Measurements from ENCODE around the gene SIPA1L2.

DNA sequence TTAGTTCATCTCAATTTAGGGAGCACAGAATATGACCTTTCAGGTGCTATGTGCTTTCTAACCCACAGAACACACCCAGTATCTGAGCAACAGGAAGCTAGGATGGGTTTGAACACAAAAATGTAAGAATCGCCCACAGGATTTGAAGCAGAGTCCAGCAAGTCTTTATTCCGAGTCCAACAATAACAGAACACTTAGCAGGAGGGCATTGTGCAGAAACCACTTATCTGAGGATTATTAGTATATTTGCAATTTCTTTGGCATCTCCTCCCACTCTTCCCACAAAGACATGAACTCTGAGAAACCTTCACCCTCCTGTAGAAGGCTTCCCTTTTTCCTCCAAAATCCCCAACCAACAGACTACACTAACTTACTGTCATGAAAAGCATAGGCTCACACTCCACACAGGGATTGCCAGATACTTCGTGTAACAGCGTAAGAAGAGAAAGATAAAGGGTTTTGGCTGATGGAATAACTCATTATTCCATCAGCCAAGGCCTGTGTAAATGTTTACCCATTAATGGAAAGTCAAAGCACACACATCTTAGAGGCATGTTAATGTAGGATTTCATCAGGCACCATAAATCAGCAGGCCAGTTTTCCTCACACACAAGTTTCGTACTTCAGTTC is 16.1 kb downstream of the SIPA1L2 start:
- TF ChIP-seq, protein P1, sequence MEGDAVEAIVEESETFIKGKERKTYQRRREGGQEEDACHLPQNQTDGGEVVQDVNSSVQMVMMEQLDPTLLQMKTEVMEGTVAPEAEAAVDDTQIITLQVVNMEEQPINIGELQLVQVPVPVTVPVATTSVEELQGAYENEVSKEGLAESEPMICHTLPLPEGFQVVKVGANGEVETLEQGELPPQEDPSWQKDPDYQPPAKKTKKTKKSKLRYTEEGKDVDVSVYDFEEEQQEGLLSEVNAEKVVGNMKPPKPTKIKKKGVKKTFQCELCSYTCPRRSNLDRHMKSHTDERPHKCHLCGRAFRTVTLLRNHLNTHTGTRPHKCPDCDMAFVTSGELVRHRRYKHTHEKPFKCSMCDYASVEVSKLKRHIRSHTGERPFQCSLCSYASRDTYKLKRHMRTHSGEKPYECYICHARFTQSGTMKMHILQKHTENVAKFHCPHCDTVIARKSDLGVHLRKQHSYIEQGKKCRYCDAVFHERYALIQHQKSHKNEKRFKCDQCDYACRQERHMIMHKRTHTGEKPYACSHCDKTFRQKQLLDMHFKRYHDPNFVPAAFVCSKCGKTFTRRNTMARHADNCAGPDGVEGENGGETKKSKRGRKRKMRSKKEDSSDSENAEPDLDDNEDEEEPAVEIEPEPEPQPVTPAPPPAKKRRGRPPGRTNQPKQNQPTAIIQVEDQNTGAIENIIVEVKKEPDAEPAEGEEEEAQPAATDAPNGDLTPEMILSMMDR (conservative IDR thresholded peaks at IDR 0.05 in 1 of 2, IDR thresholded peaks at IDR 0.05 in 1 of 2; ENCODE audit: low read depth in 1 of 2, low read length in 2 of 2), result no peak
- no peak for TF ChIP-seq EZH2 (IDR thresholded peaks at IDR 0.05; ENCODE audit: low read length, missing control alignments)
